GM18499 (cell line): ENCODE measurements around the gene SYMPK.

Experiments used
- ATAC-seq: cut with Tn5 transposase; IDR thresholded peaks from one replicate; pipeline ENCODE4 v1.9.1; 2021; ENCODE audit warnings: moderate number of reproducible peaks; ENCODE audit not compliant: insufficient read depth, unreplicated experiment

Gene SYMPK

GRCh38 chr19:45828523-45828922 lies 34.4 kb downstream of the SYMPK start:
- ATAC-seq = no peak

- no peak for ATAC-seq
Measured at GRCh38 chr19:45827459-45828093, 35.4 kb downstream of the SYMPK start.

- no peak for ATAC-seq
Measured at GRCh38 chr19:45826934-45827333, 36.0 kb downstream of the SYMPK start.

- no peak for ATAC-seq
Measured at GRCh38 chr19:45825917-45826893, 36.7 kb downstream of the SYMPK start.

GRCh38 chr19:45825263-45825605 lies 37.7 kb downstream of the SYMPK start:
- ATAC-seq = no peak

GRCh38 chr19:45824531-45825262 lies 38.2 kb downstream of the SYMPK start:
- no peak for ATAC-seq

- no peak for ATAC-seq
Measured at GRCh38 chr19:45824041-45824471, 38.9 kb downstream of the SYMPK start.

GRCh38 chr19:45823182-45823581 lies 39.8 kb downstream of the SYMPK start:
- no peak for ATAC-seq

- no peak for ATAC-seq
Measured at GRCh38 chr19:45822716-45823115, 40.2 kb downstream of the SYMPK start.

- no peak for ATAC-seq
Measured at GRCh38 chr19:45821570-45821969, 41.4 kb downstream of the SYMPK start.

GRCh38 chr19:45821103-45821521 lies 41.8 kb downstream of the SYMPK start:
- ATAC-seq = no peak

- ATAC-seq = no peak
Measured at GRCh38 chr19:45820413-45821102, 42.4 kb downstream of the SYMPK start.

GRCh38 chr19:45819769-45820168 lies 43.2 kb downstream of the SYMPK start:
- no peak for ATAC-seq

GRCh38 chr19:45817725-45818301 lies 45.1 kb downstream of the SYMPK start:
- ATAC-seq = no peak

- ATAC-seq = no peak
Measured at GRCh38 chr19:45817010-45817724, 45.8 kb downstream of the SYMPK start.

GRCh38 chr19:45816236-45817009 lies 46.5 kb downstream of the SYMPK start:
- ATAC-seq = no peak

- ATAC-seq = no peak
Measured at GRCh38 chr19:45815481-45816216, 47.3 kb downstream of the SYMPK start.
